ENCODE data around the gene METTL8.
A peak's percentile ranks its signal among the peaks of the same experiment; 100 is the strongest.
"Not testable (repeated sequence)": the region's sequence is repeated elsewhere in the genome, so short reads cannot be mapped to it uniquely, and the experiment has no call there.

METTL8 gene

GRCh38 chr2:171422710-171423495 is 10.9 kb downstream of the METTL8 start:
- DNase-seq = not testable (repeated sequence)

- no peak for DNase-seq
These were observed 12.8 kb downstream of the METTL8 start for GRCh38 chr2:171420728-171421563.

DNA sequence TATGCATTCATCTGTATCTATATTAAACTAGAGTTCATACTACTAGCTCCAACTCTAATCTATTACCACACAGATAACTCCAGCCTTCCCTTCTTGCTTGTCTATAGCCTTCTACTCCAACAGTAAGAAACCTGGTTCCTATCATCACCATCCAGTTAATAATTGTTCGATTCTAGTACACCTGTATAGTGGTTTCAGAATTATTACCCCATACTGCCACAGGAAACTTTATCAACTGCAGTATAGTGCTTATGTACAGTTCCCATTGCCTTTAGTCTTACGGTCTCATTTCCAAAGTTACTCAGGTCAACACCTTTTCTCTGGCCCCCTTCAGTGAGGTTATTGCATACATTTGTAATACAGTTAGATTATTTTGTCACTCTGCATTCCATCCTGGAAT is 14.5 kb downstream of the METTL8 start:
- DNase-seq = no peak

DNA sequence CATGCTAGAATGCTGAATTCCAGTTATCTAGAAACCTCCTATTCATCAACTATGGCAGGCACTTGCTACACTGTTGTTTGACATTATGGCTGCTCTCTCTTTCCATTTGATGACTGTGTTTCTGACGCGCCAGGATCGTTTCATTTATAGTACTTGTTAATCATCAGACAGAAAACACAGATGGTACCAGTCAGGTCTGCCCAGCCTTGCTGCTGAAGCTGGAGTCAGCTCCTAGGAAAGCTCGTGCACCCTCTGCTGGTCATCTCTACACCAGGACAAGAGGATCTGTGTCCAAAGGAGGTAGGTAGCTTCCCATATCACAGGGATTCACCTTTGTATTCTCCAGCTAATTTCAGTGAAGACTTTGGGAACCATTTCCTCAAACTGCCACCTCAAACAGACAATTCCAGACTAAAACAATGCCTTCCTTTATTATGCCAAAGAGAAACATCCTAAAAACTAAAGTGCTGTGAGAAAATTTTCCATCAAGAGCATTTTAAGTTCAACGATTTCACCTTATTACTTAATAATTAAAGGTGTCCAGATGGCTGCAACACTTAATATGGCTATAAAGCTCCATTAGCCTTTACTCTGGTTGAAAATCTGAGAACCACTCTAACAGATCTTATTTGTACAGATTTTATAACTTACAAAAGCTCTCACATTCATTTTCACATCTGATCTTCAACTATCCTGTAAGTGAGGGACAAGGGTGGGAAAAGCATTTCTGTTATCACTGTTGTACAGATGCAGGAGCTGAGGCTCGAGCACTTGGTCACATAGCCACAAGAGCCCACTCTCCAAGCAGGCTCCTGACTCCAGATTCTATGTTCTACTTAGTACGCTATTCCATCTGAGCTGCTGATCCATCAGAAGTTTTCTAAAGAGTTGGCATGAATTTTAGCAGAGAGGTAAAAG is 17.5 kb downstream of the METTL8 start:
- DNase-seq = peak; percentile 92

GRCh38 chr2:171414645-171415044 is 19.1 kb downstream of the METTL8 start:
- DNase-seq = not testable (repeated sequence)

DNA sequence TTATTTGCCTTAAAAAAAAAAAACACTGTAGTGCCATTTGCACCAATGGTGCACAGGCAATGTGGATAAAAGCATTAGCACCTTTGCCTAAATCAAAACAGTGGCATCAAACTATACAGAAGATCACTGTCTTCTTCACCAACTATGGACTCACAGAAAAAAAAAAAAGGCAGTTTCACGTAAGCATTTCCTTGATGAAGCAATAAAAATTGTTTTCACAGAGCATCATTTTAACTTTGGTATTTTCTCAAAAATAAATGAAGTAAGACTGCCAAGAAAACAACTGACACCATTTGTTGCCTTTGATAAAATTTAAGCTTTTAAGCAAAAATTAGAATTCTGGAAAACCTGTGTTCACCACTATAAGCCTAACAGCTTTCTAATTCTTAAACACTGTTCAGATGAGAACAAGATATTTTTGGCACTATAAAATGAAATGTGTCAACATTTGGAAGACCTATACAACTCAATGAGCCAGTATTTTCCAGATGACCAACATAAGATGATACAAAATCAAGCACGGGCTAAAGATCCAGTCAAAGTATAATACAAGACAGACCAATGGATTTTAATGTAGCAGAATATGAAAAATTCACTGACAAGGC is 21.1 kb downstream of the METTL8 start:
- no peak for DNase-seq

- DNase-seq = peak; percentile 42
These were observed 21.9 kb downstream of the METTL8 start for GRCh38 chr2:171411791-171412483.

DNA sequence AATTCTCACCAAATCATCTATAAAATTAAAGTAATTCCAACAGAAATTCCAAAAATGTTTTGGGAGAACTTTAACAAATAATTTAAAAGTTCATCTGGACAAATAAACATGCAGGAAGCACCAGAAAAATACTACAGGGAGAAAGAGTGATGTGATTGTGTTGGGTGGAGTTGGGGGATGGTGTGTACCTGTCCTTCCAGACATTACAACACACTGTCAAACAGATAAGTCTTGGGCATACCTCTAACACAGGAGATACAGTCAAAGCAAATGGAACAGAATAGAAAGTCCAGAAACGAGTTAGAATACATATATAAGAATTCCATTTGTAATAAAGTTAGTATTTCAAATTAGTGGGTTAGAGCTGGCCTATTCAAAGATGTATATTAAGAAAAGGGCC is 22.6 kb downstream of the METTL8 start:
- DNase-seq = no peak

DNA sequence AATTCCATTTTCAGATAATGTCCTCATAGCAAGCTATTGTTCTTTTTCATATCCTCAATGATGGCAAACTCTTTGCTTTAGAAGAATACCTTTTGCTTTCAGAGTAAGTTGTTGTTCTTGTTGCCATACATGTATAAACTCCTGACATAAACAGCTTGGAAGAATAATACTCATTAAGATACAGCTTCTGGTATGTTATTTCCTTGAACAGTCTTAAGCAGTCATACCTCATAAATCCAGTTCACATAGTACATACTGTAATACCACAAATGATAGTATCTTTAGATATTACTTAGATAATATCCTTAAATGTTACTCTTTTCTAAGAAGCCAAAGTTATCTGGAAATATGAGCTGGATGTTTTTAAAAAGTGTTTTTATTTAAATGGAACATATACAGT is 23.2 kb downstream of the METTL8 start:
- no peak for DNase-seq

DNA sequence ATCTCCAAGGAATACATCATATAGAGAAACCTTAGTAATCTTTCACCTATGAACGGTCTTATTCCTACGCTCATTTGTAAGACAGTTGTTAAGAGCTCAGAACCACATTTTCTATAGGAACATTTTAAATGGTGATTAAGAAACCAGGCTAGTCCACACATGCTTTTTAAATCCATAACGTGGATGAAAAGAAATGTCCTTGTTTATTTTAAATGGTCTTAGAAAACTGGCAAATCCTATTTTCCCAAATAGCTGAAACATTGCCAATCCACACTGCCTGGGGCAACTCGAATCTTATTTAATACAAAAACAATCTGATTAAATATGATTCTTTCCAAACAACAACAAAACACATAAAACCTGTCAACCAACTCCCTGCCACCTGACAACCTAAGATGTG is 23.7 kb downstream of the METTL8 start:
- DNase-seq = peak; percentile 27

GRCh38 chr2:171409436-171409971 is 24.3 kb downstream of the METTL8 start:
- DNase-seq = no peak

- DNase-seq = no peak
These were observed 26.1 kb downstream of the METTL8 start for GRCh38 chr2:171407676-171408044.

GRCh38 chr2:171407030-171407675 is 26.6 kb downstream of the METTL8 start:
- no peak for DNase-seq

GRCh38 chr2:171406044-171406443 is 27.7 kb downstream of the METTL8 start:
- DNase-seq = no peak

DNA sequence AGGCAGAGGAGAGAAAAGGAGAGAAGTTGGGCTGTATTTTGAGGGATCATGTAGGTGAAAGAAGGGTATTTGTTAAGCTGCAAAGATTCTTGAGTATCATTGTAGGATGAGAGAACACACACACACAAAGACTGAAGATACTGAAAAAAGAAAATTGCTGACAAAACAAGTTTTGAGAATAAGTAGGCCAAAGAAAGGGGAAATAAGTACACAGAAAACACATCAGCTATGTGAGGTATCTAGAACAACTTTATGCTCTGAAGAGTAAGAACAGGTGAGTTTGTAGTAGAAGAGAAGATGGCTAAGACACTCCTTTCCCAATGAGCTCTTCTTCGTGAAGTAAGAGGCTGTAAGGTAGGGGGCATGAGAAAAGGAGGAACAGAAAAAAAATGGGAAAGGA is 28.2 kb downstream of the METTL8 start:
- no peak for DNase-seq

DNA sequence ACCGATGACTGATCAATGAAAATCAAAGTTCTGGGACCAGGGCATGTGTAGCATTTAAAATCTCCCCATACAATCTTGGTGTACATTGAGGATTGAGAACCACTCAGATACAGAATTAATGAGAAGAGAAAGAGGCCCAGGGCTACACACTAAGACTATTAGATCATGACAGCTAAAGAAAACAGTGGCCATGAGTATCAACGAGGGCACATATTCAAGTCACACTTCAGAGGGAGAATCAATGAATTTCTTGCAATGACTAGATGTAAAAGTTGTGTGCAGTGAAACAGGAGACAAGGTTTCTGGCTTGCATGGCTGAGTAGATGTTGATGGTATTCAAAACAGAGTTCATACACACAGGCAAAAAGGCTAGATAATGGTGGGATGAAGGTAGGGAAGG is 29.1 kb downstream of the METTL8 start:
- no peak for DNase-seq

- peak; percentile 80 for DNase-seq
These were observed 29.5 kb downstream of the METTL8 start for GRCh38 chr2:171404261-171404660.

- peak; percentile 47 for DNase-seq
These were observed 30.7 kb downstream of the METTL8 start for GRCh38 chr2:171402906-171403580.

- no peak for DNase-seq
These were observed 31.8 kb downstream of the METTL8 start for GRCh38 chr2:171401947-171402346.

DNA sequence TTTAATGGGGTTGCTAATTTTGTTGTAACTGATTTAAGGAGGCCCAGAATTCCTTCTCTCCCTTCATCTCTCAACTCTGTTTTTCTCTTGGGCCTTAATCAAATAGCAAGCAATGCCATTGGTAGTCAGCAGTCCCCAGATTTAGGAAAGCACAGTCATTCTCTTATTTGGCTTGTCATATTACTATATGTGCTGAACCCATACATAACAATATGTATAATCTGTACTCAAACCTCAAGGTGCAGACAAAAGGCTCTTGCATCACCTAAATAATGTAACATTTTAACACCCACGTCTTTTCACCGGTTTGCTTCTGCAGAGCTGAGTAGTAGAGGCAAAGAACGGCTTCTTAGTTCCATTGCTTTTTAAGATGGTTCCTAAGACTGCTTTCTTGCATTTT is 33.4 kb downstream of the METTL8 start:
- no peak for DNase-seq

Data from fibroblast of skin of scalp (primary cell).